Suprapubic skin (tissue), 3 donors: ENCODE measurements around the gene LMX1B.

Source experiments
- CTCF ChIP-seq, 2 donors: fragments of 200-600 bp in 1 of 2; fragments of 450-650 bp in 1 of 2; sonication (generic) in 1 of 2; IDR thresholded peaks; one replicate each; pipeline ENCODE4 v1.5.1; 2016 to 2019; ENCODE audit warnings: antibody characterized with exemption in 2 of 2, mild to moderate bottlenecking in 1 of 2, moderate library complexity in 1 of 2
- POLR2AphosphoS5 ChIP-seq, 3 donors: sonication (generic); formaldehyde crosslinking; IDR thresholded peaks; one replicate each; pipeline ENCODE4 v1.6.1; 2017; ENCODE audit warnings: antibody characterized with exemption in 3 of 3

DNA sequence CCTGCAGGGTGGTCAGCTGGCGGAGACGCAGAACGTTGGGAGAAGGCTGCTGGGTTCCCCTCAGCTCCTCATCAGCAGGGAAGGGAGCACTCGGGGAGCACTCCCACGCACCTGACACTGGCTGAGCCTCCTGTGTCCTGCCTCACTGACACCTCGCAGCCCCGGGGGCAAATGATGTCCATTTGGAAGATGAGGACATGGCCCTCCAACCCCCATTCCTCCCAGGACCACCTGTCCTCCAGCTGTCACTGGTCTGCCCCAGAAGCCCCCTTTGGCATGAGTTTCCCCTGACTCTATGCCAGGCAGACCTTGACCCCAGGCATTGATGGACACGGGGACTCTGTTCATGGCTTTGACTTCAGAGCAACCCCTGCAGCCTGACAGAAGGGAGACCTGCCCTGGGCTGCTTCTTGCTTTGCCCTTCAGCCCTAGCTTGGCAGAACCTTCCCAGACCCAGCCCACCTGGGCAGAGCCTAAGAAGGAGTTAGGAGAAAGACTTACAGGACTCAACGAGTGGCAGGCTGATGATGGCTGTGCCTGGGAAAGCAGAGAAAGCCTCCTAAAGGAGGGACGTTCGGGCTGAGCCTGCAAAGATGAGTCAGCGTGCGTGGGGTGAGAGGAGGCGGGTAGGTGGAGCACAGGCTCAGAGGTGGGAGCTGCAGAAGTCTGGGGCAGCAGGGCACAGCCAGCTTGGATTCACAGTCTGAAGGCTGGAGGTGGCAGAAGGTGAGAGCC lies 90.6 kb downstream of the LMX1B start:
- TF ChIP-seq POLR2AphosphoS5 (IDR thresholded peaks at IDR 0.05) (no peak), CTCF (IDR thresholded peaks at IDR 0.05) (no peak)
